ENCODE measurements around the gene OLA1. TPM values are rescaled to one million over a fixed set of nuclear protein-coding genes. Genes with fewer than 3 reads are reported as not detected.

The OLA1 gene
- total RNA-seq, 1 donor from 2014 or later: 58.4 TPM

DNA sequence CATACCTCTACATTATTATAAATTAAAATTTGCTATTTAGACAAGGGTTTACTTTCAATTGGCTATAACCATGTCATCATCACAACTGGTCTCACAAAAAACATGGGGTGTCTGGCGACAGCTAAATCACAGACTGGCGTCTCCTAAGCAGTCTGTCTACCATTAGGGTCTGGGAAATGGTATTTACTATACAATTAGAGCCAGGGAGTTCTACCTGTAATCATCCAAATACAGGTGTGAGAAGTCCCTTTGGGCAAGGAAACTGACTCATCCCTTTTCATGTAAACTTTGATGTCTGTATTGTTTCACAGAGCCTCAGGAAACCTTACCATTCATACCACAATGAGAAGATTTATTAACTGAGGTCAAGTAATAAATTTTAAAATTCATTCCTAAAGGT lies 126.7 kb downstream of the OLA1 start:
- DNase-seq (ENCODE audit: low spot score): no peak

- no peak for DNase-seq (ENCODE audit: low spot score)
Observed at GRCh38 chr2:174121175-174121574, 127.2 kb downstream of the OLA1 start.

GRCh38 chr2:174120346-174120745 lies 128.0 kb downstream of the OLA1 start:
- no peak for DNase-seq (ENCODE audit: low spot score)

GRCh38 chr2:174117951-174118930 lies 130.1 kb downstream of the OLA1 start:
- DNase-seq (ENCODE audit: low spot score): no peak

GRCh38 chr2:174112073-174112472 lies 136.3 kb downstream of the OLA1 start:
- DNase-seq (ENCODE audit: low spot score): no peak

- DNase-seq (ENCODE audit: low spot score): no peak
Observed at GRCh38 chr2:174108579-174108978, 139.8 kb downstream of the OLA1 start.

GRCh38 chr2:174106736-174107135 lies 141.6 kb downstream of the OLA1 start:
- no peak for DNase-seq (ENCODE audit: low spot score)

- no peak for DNase-seq (ENCODE audit: low spot score)
Observed at GRCh38 chr2:174094542-174094941, 153.8 kb downstream of the OLA1 start.

DNA sequence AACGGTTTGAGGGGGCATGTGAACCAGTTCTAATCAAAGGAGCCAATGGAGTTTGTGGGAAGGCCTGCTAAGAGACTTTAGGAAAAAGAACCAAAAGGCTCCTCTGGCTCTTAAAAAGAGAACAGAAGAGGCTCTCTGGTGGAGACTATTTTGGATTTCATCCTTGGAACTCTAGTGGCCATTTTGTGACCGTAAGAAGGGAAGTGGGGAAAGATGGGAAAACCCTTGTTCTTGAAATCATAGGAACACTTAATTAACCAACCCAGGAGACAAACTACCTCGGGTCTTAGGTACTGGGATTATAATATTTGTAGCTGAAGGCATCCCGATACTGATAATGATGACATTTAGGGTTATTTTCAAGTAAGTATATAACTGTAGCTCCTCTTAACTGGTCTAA lies 157.9 kb downstream of the OLA1 start:
- no peak for DNase-seq (ENCODE audit: low spot score)

GRCh38 chr2:174088706-174089460 lies 159.4 kb downstream of the OLA1 start:
- DNase-seq (ENCODE audit: low spot score): no peak

DNA sequence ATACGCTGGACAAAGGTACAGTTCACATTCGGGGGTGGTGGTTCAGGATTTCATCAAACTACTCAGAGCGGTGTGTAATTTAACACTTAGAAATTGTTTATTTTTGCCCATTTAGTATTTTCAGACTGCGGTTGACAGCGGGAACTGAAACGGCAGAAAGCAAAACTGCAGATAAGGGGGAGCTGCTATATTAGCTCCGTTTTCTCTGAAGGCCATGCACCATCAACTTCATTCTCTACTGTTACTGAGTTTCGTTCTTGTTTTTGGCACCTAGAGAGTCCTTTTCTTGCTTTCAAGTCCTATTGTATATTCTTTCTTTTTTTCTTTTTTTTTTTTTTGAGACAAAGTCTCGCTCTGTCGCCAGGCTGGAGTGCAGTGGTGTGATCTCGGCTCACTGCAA lies 161.6 kb downstream of the OLA1 start:
- DNase-seq (ENCODE audit: low spot score): no peak

GRCh38 chr2:174085781-174086180 lies 162.6 kb downstream of the OLA1 start:
- DNase-seq (ENCODE audit: low spot score): no peak

DNA sequence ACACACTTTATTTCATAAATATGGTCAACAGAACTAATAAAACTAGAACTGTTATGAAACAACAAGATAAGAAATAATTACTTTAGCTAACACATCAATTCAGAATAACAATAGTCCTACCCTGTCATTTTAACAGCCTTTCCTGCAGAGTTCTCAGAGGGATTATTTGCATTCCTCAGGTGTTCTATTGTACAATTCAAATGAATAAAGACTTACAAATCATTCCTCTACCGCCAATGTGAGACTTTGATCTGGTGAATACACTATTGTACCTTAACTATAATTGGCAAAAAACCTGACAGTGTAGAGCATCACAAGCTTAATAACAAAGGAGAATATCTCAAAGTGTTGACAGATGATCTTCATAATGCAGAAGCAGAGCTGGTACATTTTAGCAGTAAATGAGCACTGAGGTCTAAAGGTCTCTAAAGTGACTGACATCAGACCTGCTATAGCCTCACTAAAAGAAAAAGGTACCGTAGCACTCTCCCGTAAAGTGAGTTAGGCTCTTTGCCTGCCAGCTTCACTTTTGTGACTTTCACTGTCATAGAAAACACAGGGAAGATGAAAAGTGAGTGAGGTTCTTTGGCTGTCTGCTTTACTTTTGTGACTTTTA lies 164.4 kb downstream of the OLA1 start:
- DNase-seq (ENCODE audit: low spot score): no peak

DNA sequence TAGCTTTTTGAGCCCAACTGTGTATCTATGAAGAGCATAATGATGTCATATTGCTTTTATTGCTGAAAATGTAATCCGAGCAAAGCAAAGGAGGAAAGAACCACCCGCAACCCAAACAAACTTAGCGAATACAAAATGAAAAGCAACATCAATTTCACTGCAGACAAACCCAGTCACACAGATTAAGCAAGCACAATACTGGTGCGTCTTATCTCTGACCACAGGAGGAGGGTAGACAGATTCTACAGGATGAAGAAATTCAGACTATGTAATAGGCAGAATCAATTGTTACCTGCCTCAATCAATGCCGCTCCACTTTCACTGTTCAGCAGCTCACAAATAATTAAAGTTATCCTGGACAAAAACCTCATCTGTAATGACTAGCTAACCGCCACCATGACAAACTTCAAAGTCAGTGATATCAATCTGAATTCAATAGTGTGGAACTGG lies 167.6 kb downstream of the OLA1 start:
- no peak for DNase-seq (ENCODE audit: low spot score)

DNA sequence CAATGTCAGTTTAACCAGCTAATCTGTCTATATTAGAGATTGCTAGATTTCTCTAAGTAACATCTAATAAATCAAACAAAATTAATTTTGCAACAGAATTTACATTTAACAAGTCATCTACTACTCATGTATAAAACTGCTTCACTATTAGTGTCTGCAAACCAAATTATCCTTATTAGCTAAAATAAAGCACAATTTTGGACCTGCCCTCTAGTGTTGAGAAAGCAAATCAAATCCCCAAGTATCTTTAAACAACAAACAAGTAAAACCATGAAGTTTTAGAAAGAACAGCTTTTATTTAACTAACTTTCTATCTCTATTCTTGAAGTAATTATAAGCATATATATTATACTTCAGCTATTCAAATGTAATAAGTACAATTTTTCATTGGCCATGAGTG lies 170.1 kb downstream of the OLA1 start:
- no peak for DNase-seq (ENCODE audit: low spot score)

DNA sequence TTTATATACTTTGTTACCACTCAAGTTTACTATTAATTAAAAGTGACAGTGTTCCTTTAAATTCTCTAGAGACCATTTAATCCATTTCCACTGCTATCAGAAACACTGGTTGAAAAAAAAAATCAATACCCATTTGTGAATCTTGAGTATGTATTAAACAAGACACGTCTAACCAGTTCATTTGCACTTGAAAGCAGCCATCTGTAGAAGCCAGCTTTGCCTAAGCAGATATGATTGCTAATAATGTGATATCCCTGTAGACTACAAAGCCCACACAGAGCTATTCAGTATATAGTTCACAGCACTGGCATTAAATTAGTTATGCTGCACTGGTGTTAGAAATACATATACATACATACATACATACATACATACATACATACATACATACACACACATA lies 171.4 kb downstream of the OLA1 start:
- no peak for DNase-seq (ENCODE audit: low spot score)

DNA sequence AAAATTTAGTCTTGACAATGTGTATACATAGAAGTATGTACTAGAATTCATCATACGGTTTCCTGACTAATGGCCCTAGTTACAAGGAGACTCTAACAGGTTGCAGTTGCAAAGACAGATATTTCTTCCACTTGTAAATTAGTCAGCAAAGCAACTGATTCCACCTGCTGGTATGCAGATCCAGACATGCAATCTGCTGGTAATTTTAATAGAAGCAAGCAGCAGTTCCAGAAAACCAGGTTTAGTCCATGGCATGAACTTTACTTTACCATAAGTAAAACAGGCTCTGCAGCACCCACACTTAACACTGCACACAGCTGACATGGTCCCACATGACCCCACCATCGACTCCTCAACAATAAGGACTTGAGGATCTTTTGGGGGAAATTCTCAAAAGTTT lies 172.3 kb downstream of the OLA1 start:
- no peak for DNase-seq (ENCODE audit: low spot score)

- no peak for DNase-seq (ENCODE audit: low spot score)
Observed at GRCh38 chr2:174074831-174075230, 173.5 kb downstream of the OLA1 start.

- no peak for DNase-seq (ENCODE audit: low spot score)
Observed at GRCh38 chr2:174072857-174073256, 175.5 kb downstream of the OLA1 start.

- no peak for DNase-seq (ENCODE audit: low spot score)
Observed at GRCh38 chr2:174072069-174072468, 176.3 kb downstream of the OLA1 start.

DNA sequence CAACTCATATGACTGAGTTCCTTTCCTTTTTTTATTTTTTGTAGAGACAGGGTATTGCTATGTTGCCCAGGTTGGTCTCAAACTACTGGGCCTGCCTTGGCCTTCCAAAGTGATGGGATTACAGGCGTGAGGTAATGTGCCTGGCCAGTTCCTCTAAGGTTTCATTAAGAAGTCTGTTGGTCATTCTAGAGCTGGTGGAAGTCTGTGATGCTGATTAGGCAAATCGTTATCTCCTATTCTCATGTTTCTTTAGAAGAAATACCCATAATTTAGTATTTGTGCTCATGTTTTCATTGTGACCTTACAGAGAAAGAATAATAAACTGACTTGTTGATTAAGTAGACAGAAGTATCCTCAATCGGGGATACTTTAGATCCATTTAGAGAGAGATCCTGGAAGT lies 177.0 kb downstream of the OLA1 start:
- no peak for DNase-seq (ENCODE audit: low spot score)

DNA sequence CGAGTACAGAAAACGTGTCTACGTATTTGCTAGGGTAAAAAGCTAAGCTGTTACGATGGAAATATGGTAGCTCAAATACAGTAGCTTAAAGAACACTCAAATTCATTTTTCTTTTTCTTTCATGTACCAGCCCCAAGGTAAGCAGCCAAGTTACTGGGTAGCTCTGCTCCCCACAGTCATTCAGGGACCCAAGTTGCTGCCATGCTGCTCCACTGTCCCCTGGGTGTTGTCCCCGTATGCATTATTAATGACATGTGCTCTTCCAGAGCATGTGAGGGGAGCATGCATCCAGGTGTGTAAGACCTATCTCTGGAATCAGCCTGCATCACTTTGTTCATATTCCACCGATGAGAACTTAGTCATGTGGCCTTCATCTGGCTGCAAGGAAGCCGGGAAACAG lies 178.1 kb downstream of the OLA1 start:
- no peak for DNase-seq (ENCODE audit: low spot score)
